ENCODE measurements around the gene ATL3. TPM values are rescaled to one million over a fixed set of nuclear protein-coding genes. Genes with fewer than 3 reads are reported as not detected.
"Not testable (repeated sequence)": the region's sequence is repeated elsewhere in the genome, so short reads cannot be mapped to it uniquely, and the experiment has no call there.

The ATL3 gene
- total RNA-seq, 1 donor from 2014 or later, result 39.5 TPM

- no peak overlapping the region for H3K27ac Mint-ChIP-seq
- H3K27me3 Mint-ChIP-seq, result peaks cover 7% of the 10 kb centered on the region
- H3K4me3 Mint-ChIP-seq, result no peak overlapping the region
- H3K4me1 Mint-ChIP-seq, result peaks cover 2% of the 10 kb centered on the region
- intact Hi-C loops (cut with micrococcal nuclease), result no loop called here
- no peaks in the 10 kb centered on the region for H3K9me3 Mint-ChIP-seq
- no peaks in the 10 kb centered on the region for H3K36me3 Mint-ChIP-seq (ENCODE audit: low read depth)
- no peak for DNase-seq
Observed at GRCh38 chr11:63608353-63609345, 62.5 kb downstream of the ATL3 start.

GRCh38 chr11:63603180-63603518 lies 68.0 kb downstream of the ATL3 start:
- Mint-ChIP-seq H3K4me3 (no peak overlapping the region), H3K4me1 (peaks cover 3% of the 10 kb centered on the region), H3K9me3 (no peaks in the 10 kb centered on the region), H3K36me3 (ENCODE audit: low read depth) (no peaks in the 10 kb centered on the region), H3K27me3 (peaks cover 1% of the 10 kb centered on the region), H3K27ac (peak overlapping the region; percentile 9)
- DNase-seq, result no peak
- intact Hi-C loops (cut with micrococcal nuclease), result no loop called here

GRCh38 chr11:63602290-63603179 lies 68.6 kb downstream of the ATL3 start:
- H3K27me3 Mint-ChIP-seq; DNase-seq; intact Hi-C loops (cut with micrococcal nuclease); H3K4me1 Mint-ChIP-seq; H3K9me3 Mint-ChIP-seq; H3K4me3 Mint-ChIP-seq; H3K27ac Mint-ChIP-seq; H3K36me3 Mint-ChIP-seq (ENCODE audit: low read depth): not testable (repeated sequence)

GRCh38 chr11:63599211-63600122 lies 71.7 kb downstream of the ATL3 start:
- Mint-ChIP-seq H3K4me1 (peaks cover 3% of the 10 kb centered on the region), H3K4me3 (no peak overlapping the region), H3K9me3 (no peaks in the 10 kb centered on the region), H3K27me3 (no peaks in the 10 kb centered on the region), H3K27ac (no peak overlapping the region), H3K36me3 (ENCODE audit: low read depth) (no peaks in the 10 kb centered on the region)
- intact Hi-C loops (cut with micrococcal nuclease), result no loop called here
- DNase-seq, result no peak

- intact Hi-C loops (cut with micrococcal nuclease), result no loop called here
- H3K9me3 Mint-ChIP-seq, result no peaks in the 10 kb centered on the region
- H3K4me1 Mint-ChIP-seq, result peaks cover 3% of the 10 kb centered on the region
- no peak for DNase-seq
- H3K4me3 Mint-ChIP-seq, result no peak overlapping the region
- H3K36me3 Mint-ChIP-seq (ENCODE audit: low read depth), result no peaks in the 10 kb centered on the region
- no peaks in the 10 kb centered on the region for H3K27me3 Mint-ChIP-seq
- H3K27ac Mint-ChIP-seq, result no peak overlapping the region
Observed at GRCh38 chr11:63598556-63598955, 72.6 kb downstream of the ATL3 start.

GRCh38 chr11:63595296-63595695 lies 75.9 kb downstream of the ATL3 start:
- DNase-seq, result no peak
- H3K4me1 Mint-ChIP-seq, result no peaks in the 10 kb centered on the region
- H3K27me3 Mint-ChIP-seq, result no peaks in the 10 kb centered on the region
- intact Hi-C loops (cut with micrococcal nuclease), result no loop called here
- no peak overlapping the region for H3K27ac Mint-ChIP-seq
- H3K4me3 Mint-ChIP-seq, result no peak overlapping the region
- H3K9me3 Mint-ChIP-seq, result no peaks in the 10 kb centered on the region
- H3K36me3 Mint-ChIP-seq (ENCODE audit: low read depth), result no peaks in the 10 kb centered on the region

- no peaks in the 10 kb centered on the region for H3K9me3 Mint-ChIP-seq
- no peaks in the 10 kb centered on the region for H3K4me1 Mint-ChIP-seq
- no peaks in the 10 kb centered on the region for H3K27me3 Mint-ChIP-seq
- no peaks in the 10 kb centered on the region for H3K36me3 Mint-ChIP-seq (ENCODE audit: low read depth)
- intact Hi-C loops (cut with micrococcal nuclease), result loop anchor here (5.0 kb wide), 1 partner anchor 44 kb away; no protein-coding TSS in a partner anchor
- DNase-seq, result peak; percentile 64
- no peak overlapping the region for H3K4me3 Mint-ChIP-seq
- H3K27ac Mint-ChIP-seq, result no peak overlapping the region
Observed at GRCh38 chr11:63592975-63593395, 78.2 kb downstream of the ATL3 start.

GRCh38 chr11:63590024-63590788 lies 81.0 kb downstream of the ATL3 start:
- Mint-ChIP-seq H3K9me3 (no peaks in the 10 kb centered on the region), H3K36me3 (ENCODE audit: low read depth) (no peaks in the 10 kb centered on the region), H3K27ac (no peak overlapping the region), H3K27me3 (peaks cover 2% of the 10 kb centered on the region), H3K4me3 (no peak overlapping the region), H3K4me1 (no peaks in the 10 kb centered on the region)
- no peak for DNase-seq
- intact Hi-C loops (cut with micrococcal nuclease), result loop anchor here (5.0 kb wide), 1 partner anchor 47 kb away; no protein-coding TSS in a partner anchor

GRCh38 chr11:63589000-63589399 lies 82.2 kb downstream of the ATL3 start:
- Mint-ChIP-seq H3K27ac (no peak overlapping the region), H3K4me3 (no peak overlapping the region), H3K36me3 (ENCODE audit: low read depth) (no peaks in the 10 kb centered on the region), H3K4me1 (no peaks in the 10 kb centered on the region), H3K27me3 (peaks cover 2% of the 10 kb centered on the region), H3K9me3 (no peaks in the 10 kb centered on the region)
- intact Hi-C loops (cut with micrococcal nuclease), result no loop called here
- no peak for DNase-seq

- no peak overlapping the region for H3K27ac Mint-ChIP-seq
- H3K4me3 Mint-ChIP-seq, result no peak overlapping the region
- peaks cover 6% of the 10 kb centered on the region for H3K36me3 Mint-ChIP-seq (ENCODE audit: low read depth)
- intact Hi-C loops (cut with micrococcal nuclease), result no loop called here
- H3K9me3 Mint-ChIP-seq, result peaks cover 7% of the 10 kb centered on the region
- H3K27me3 Mint-ChIP-seq, result peaks cover 2% of the 10 kb centered on the region
- H3K4me1 Mint-ChIP-seq, result peaks cover 14% of the 10 kb centered on the region
- DNase-seq, result no peak
Observed at GRCh38 chr11:63586451-63587166, 84.6 kb downstream of the ATL3 start.

- no peak for DNase-seq
- H3K27me3 Mint-ChIP-seq, result peaks cover 2% of the 10 kb centered on the region
- no peak overlapping the region for H3K27ac Mint-ChIP-seq
- peaks cover 18% of the 10 kb centered on the region for H3K9me3 Mint-ChIP-seq
- H3K4me3 Mint-ChIP-seq, result no peak overlapping the region
- peaks cover 15% of the 10 kb centered on the region for H3K4me1 Mint-ChIP-seq
- intact Hi-C loops (cut with micrococcal nuclease), result no loop called here
- peaks cover 15% of the 10 kb centered on the region for H3K36me3 Mint-ChIP-seq (ENCODE audit: low read depth)
Observed at GRCh38 chr11:63583357-63583677, 87.9 kb downstream of the ATL3 start.

GRCh38 chr11:63581224-63581623 lies 90.0 kb downstream of the ATL3 start:
- peaks cover 15% of the 10 kb centered on the region for H3K4me1 Mint-ChIP-seq
- peaks cover 20% of the 10 kb centered on the region for H3K9me3 Mint-ChIP-seq
- H3K27me3 Mint-ChIP-seq; H3K4me3 Mint-ChIP-seq; H3K27ac Mint-ChIP-seq; DNase-seq; intact Hi-C loops (cut with micrococcal nuclease): not testable (repeated sequence)
- H3K36me3 Mint-ChIP-seq (ENCODE audit: low read depth), result peaks cover 15% of the 10 kb centered on the region

Data from activated CD4-positive, alpha-beta T cell treated with anti-CD3 and anti-CD28 coated beads, Interleukin-2, amount 10 ng/mL, durations not matched to agents 24 days and 14 days (primary cell).